Measurements from ENCODE around the gene TCF4. TPM values are rescaled to one million over a fixed set of nuclear protein-coding genes. Genes with fewer than 3 reads are reported as not detected.

TCF4 gene
- polyA plus RNA-seq, 1 donor (not counting 4 experiments of a cell fraction or from before 2014, with no cell fraction given): 9.7 TPM

DNA sequence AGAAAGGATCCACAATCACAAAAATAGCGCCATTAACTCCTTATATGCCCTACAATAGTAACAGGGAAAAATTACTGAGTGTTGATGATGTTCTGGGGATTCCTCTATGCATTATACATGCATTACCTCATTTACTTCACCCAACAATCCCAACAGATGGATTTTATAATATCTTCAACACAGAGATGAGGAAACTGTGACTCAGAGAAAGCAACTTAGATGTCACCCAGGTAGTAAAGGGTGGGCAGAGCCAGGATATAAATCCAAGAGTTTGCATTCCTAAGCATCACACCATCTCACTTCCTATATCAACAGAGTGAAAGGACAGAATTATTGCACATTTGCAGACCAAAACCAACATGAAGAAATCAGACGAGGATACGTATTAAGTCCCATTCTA, 144.2 kb downstream of the TCF4 start:
- no peaks in the 10 kb centered on the region for H3K27me3 ChIP-seq (ENCODE audit: control insufficient read depth, extremely low read depth, insufficient read depth, low read length)
- dilution Hi-C loops (cut with MboI; ENCODE audit: extremely low pct_ligation_motif_present, low sequenced_read_pairs): no loop called here
- H3K4me2 ChIP-seq (ENCODE audit: control insufficient read depth, extremely low read depth, insufficient read depth, low read depth, low read length): no peak overlapping the region
- no peaks in the 10 kb centered on the region for H3K79me2 ChIP-seq (ENCODE audit: control insufficient read depth, insufficient read depth, low read length)
- H3K9me1 ChIP-seq (ENCODE audit: control insufficient read depth, extremely low read depth, insufficient read depth, low read length): no peaks in the 10 kb centered on the region
- no peaks in the 10 kb centered on the region for H3K4me1 ChIP-seq (ENCODE audit: control insufficient read depth, extremely low read depth, insufficient read depth, low read length)
- no peaks in the 10 kb centered on the region for H3K9me3 ChIP-seq (ENCODE audit: control insufficient read depth, low read depth, low read length)
- no peak overlapping the region for H3K4me3 ChIP-seq (ENCODE audit: control insufficient read depth in 2 of 3, extremely low read depth in 1 of 3, insufficient read depth in 2 of 3, low read depth in 1 of 3, low read length in 3 of 3)
- TF ChIP-seq, protein P1, sequence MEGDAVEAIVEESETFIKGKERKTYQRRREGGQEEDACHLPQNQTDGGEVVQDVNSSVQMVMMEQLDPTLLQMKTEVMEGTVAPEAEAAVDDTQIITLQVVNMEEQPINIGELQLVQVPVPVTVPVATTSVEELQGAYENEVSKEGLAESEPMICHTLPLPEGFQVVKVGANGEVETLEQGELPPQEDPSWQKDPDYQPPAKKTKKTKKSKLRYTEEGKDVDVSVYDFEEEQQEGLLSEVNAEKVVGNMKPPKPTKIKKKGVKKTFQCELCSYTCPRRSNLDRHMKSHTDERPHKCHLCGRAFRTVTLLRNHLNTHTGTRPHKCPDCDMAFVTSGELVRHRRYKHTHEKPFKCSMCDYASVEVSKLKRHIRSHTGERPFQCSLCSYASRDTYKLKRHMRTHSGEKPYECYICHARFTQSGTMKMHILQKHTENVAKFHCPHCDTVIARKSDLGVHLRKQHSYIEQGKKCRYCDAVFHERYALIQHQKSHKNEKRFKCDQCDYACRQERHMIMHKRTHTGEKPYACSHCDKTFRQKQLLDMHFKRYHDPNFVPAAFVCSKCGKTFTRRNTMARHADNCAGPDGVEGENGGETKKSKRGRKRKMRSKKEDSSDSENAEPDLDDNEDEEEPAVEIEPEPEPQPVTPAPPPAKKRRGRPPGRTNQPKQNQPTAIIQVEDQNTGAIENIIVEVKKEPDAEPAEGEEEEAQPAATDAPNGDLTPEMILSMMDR (optimal IDR thresholded peaks at IDR 0.05 in 1 of 3, IDR thresholded peaks at IDR 0.05 in 1 of 3, conservative IDR thresholded peaks at IDR 0.05 in 1 of 3; ENCODE audit: extremely low read depth in 1 of 3, insufficient read depth in 2 of 3, low read length in 3 of 3): no peak
- no peak for TF ChIP-seq EZH2 (IDR thresholded peaks at IDR 0.05; ENCODE audit: low read length)
- no peak for FAIRE-seq
- H2AFZ ChIP-seq (ENCODE audit: control insufficient read depth, low read length): no peak overlapping the region
- H3K27ac ChIP-seq (ENCODE audit: control insufficient read depth, insufficient read depth, low read length): no peak overlapping the region
- no peak overlapping the region for H3K9ac ChIP-seq (ENCODE audit: control insufficient read depth, extremely low read depth, insufficient read depth, low read length)
- no peaks in the 10 kb centered on the region for H4K20me1 ChIP-seq (ENCODE audit: control insufficient read depth, extremely low read depth, insufficient read depth, low read length)
- DNase-seq (ENCODE audit: low read depth, low spot score): no peak
- H3K36me3 ChIP-seq (ENCODE audit: control insufficient read depth in 2 of 2, extremely low read depth in 1 of 2, insufficient read depth in 2 of 2, low read length in 2 of 2): no peaks in the 10 kb centered on the region

DNA sequence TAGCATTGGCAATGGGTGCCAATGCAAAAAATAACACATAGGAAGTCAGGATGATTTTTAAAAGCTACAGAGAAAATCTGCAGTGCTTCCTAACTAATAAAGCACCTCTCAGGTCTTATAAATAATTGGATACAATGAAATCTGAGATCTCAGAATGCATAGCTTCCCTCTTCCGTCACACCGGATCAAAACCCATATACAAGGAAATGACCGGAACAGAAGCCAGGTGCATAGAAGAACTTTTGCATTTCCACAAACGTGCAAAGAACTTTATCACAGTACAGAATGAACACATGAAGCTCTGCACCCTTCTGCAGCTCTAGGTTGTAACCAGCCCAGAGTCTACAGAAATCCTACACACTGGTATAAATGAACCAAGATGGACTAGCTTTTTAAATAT, 145.4 kb downstream of the TCF4 start:
- no peak for FAIRE-seq
- no peaks in the 10 kb centered on the region for H3K36me3 ChIP-seq (ENCODE audit: control insufficient read depth in 2 of 2, extremely low read depth in 1 of 2, insufficient read depth in 2 of 2, low read length in 2 of 2)
- no peaks in the 10 kb centered on the region for H3K4me1 ChIP-seq (ENCODE audit: control insufficient read depth, extremely low read depth, insufficient read depth, low read length)
- H3K9ac ChIP-seq (ENCODE audit: control insufficient read depth, extremely low read depth, insufficient read depth, low read length): no peak overlapping the region
- no peaks in the 10 kb centered on the region for H3K79me2 ChIP-seq (ENCODE audit: control insufficient read depth, insufficient read depth, low read length)
- no peaks in the 10 kb centered on the region for H3K9me1 ChIP-seq (ENCODE audit: control insufficient read depth, extremely low read depth, insufficient read depth, low read length)
- no peak overlapping the region for H3K27ac ChIP-seq (ENCODE audit: control insufficient read depth, insufficient read depth, low read length)
- H3K27me3 ChIP-seq (ENCODE audit: control insufficient read depth, extremely low read depth, insufficient read depth, low read length): no peaks in the 10 kb centered on the region
- dilution Hi-C loops (cut with MboI; ENCODE audit: extremely low pct_ligation_motif_present, low sequenced_read_pairs): no loop called here
- H3K9me3 ChIP-seq (ENCODE audit: control insufficient read depth, low read depth, low read length): no peaks in the 10 kb centered on the region
- no peaks in the 10 kb centered on the region for H4K20me1 ChIP-seq (ENCODE audit: control insufficient read depth, extremely low read depth, insufficient read depth, low read length)
- TF ChIP-seq, protein P1 (optimal IDR thresholded peaks at IDR 0.05 in 1 of 3, IDR thresholded peaks at IDR 0.05 in 1 of 3, conservative IDR thresholded peaks at IDR 0.05 in 1 of 3; ENCODE audit: extremely low read depth in 1 of 3, insufficient read depth in 2 of 3, low read length in 3 of 3): no peak
- TF ChIP-seq EZH2 (IDR thresholded peaks at IDR 0.05; ENCODE audit: low read length): no peak
- no peak overlapping the region for H3K4me2 ChIP-seq (ENCODE audit: control insufficient read depth, extremely low read depth, insufficient read depth, low read depth, low read length)
- no peak for DNase-seq (ENCODE audit: low read depth, low spot score)
- H3K4me3 ChIP-seq (ENCODE audit: control insufficient read depth in 2 of 3, extremely low read depth in 1 of 3, insufficient read depth in 2 of 3, low read depth in 1 of 3, low read length in 3 of 3): no peak overlapping the region
- no peak overlapping the region for H2AFZ ChIP-seq (ENCODE audit: control insufficient read depth, low read length)

Data from keratinocyte (primary cell).